H1 (cell line): ENCODE results near the gene DSE. TPM values are rescaled to one million over a fixed set of nuclear protein-coding genes. Genes with fewer than 3 reads are reported as not detected.

Experiments
- EGR1 ChIP-seq: IDR thresholded peaks from 2 replicates; pipeline ENCODE4 v1.6.1; 2011; ENCODE audit warnings: low read depth, low read length, borderline replicate concordance
- HDAC2 ChIP-seq, 2 experiments: fragments of 300-600 bp in 1 of 2; sonication (generic) in 1 of 2; IDR thresholded peaks; 2 replicates each; pipeline ENCODE4 v1.6.1; 2011 to 2012; ENCODE audit warnings: low read depth in 2 of 2, low read length in 2 of 2, mild to moderate bottlenecking in 2 of 2, moderate library complexity in 2 of 2, borderline replicate concordance in 1 of 2, inconsistent platforms in 1 of 2
- JUND ChIP-seq: IDR thresholded peaks from 2 replicates; pipeline ENCODE4 v1.6.1; 2011; ENCODE audit warnings: mild to moderate bottlenecking, improper control_type of control experiment, low read length
- RAD21 ChIP-seq, 2 experiments: IDR thresholded peaks in 1 of 2; conservative IDR thresholded peaks in 1 of 2; 2 replicates each; pipeline ENCODE4 v1.6.1; 2011; ENCODE audit warnings: low read depth in 2 of 2, low read length in 2 of 2, improper control_type of control experiment in 1 of 2, inconsistent platforms in 1 of 2, mild to moderate bottlenecking in 1 of 2, moderate library complexity in 1 of 2
- USF2 ChIP-seq: IDR thresholded peaks from 2 replicates; pipeline ENCODE4 v1.6.1; 2011; ENCODE audit warnings: low read length, improper control_type of control experiment
- polyA plus RNA-seq, 7 experiments: library from polyadenylated mRNA; depleted of rRNA in 3 of 7; stranded (reverse) in 5 of 7; unstranded in 2 of 7; fragments of >200 nt in 5 of 7; fragments of 200-250 nt in 2 of 7; gene quantifications; 1 replicate in 5 of 7; 2 replicates in 1 of 7; 4 replicates in 1 of 7; pipeline versions ENCODE4 v1.2.1 to v1.2.3, GENCODE V29; 2011 to 2013; ENCODE audit warnings: missing spikeins in 2 of 7, mixed read lengths in 2 of 7
- total RNA-seq: library from RNA; stranded (reverse); fragmentation: NEBNext Ultra II Directional; extraction: Animal tissue kit (Norgen Biotek cat#: 25700); gene quantifications from 2 replicates; pipeline ENCODE4 v1.2.1, GENCODE V29; 2021

Gene DSE
- total and polyA plus RNA-seq, 2 of the 8 experiments (the other 6 are each of a cell fraction or from before 2014, with no cell fraction given): 32.5 to 94.4 TPM

- no peak for TF ChIP-seq RAD21 (IDR thresholded peaks at IDR 0.05 in 1 of 2, conservative IDR thresholded peaks at IDR 0.05 in 1 of 2; ENCODE audit: low read depth in 2 of 2, low read length in 2 of 2)
- TF ChIP-seq EGR1: no peak
- TF ChIP-seq USF2: no peak
- no peak for TF ChIP-seq HDAC2 (IDR thresholded peaks at IDR 0.05; ENCODE audit: borderline replicate concordance in 1 of 2, low read depth in 2 of 2, low read length in 2 of 2)
- TF ChIP-seq JUND: no peak
Measured at GRCh38 chr6:116328528-116328903, 42.2 kb upstream of the DSE start (continued).
